Fibroblast of skin of right biceps (primary cell): ENCODE measurements around the gene RIMS3.

Experiments
- DNase-seq: peaks from one replicate; pipeline ENCODE4 v3.0.0-alpha.2; 2013

Gene RIMS3

DNA sequence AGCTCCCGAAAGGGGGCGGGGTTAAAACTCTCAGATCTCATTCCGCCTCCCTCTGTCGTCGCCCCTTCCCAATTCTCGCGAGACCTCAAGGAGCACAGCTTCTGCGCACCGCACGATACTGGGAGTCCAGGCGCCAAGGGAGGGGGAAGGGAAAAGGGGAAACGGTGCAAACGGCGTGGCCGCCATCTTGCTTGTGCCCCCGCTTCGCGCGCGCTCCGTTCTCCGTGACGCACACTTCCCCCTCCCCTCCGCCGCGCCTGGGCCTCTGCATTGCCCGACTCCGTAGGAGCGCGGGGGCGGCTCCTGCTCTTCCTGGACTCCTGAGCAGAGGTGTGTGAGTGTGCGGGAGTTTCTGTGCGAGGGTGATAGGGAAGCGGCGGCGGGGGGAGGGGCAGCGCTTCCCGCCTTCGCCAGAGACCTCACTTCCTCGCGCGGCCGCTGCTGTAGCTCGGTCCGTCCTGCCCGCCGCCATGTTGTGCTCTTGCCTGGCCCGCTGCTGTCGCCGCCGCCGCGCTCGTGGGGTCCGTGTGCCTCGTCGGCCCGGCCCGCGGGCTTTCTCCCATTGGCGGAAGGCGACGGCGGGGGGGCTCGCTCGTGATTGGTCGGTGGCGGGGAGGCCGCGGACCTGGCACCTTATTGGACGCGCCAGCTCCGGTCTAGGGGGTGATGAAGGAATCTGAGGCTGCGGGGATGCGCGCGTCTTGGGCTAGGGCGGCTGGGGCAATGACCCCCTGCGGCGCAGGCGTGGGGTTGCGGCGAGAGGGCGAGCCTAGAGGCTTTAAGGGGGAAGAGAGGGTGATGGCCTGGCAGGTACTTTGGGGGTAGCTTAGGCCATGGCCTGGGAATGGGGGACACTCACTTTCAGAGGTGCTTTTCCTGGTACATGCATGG lies 26.3 kb upstream of the RIMS3 start, which contains the start of gene NFYC:
Gene NFYC, plus strand, starts transcription at position 167 of the 891 bp plus-strand sequence. CDS start 47,140 bp downstream, outside the sequence.
- peak; percentile 99 for DNase-seq

DNA sequence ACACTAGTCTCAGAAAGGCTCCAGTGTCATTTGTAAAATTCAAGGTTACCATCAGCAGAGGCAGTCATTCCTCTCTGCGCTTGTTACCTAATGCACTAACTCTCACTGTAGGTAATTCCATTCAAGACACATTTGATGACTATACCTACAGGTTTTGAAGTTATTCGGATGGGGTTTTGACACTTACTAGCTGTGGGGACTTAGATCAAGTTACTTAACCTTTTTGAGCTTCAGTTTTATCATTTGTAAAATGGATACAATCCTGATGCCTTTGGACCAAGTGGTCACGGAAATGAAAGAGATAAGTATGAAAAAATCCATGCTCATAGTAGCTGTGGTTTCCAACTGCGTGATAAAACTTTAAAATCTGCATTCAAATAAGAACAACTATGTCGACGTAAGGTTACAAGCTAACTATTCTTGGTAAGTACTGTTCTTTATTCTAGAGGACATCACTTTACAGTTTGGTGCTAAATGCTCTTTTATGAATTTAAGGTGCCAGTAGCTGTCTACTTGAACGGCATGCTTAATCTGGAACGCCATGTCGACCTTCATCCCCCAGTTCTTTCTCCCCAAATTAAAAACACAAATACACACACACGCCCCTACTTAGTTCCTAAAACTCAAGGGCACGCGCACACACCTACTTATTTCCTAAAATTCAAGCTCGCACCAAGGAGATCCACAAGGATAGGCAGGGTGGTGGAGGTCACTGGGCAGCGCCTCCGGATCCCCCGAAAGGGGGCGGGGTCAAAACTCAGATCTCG lies 25.5 kb upstream of the RIMS3 start:
- no peak for DNase-seq

DNA sequence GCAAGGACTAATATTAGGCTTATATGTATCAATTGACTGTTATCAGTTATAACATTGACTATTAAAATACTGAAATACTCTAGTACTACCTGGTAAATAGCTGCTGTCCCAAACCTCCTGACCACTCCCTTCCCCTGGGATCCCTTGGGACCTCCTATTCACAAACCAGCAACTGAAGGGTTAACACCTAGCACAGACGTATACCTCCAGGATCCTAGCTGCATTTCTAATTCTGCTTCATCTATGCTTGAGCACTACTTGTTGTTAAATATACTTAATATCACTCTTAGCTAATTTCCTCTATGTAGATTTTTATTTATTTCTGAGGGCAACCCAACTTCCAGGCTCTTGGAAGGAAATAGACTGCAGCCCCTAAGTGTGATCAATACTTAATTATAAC lies 24.3 kb upstream of the RIMS3 start:
- no peak for DNase-seq

DNA sequence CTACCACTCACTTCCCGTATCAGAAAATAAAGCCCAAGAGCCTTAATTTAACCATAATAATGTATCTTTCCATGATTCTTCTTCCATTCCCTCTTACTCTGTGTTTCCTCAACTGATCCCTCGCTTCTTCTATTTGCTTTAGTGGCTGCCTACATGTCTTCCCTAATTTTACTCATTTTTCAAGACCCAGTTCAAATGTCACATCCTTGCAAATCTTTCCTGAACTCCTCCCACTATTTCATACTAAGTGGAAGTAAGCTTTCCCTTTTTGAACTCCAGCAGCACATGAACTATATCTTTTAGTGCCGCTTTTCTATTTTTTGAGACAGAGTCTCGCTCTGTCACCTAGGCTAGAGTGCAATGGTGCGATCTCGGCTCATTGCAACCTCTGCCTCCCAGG lies 22.2 kb upstream of the RIMS3 start:
- no peak for DNase-seq

DNA sequence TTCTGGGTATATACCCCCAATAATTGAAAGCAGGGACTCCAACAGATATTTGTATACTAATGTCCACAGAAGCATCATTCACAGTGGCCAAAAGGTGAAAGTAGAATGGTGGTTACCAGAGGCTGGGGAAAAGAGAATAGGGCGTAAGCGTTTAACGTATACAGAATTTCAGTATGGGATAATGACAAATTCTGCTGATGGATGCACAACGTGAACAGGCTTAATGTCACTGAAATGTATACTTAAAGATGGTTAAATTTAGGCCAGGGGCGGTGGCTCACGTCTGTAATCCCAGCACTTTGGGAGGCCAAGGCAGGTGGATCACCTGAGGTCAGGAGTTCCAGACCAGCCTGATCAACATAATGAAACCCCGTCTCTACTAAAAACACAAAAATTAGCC lies 21.6 kb upstream of the RIMS3 start:
- no peak for DNase-seq

DNA sequence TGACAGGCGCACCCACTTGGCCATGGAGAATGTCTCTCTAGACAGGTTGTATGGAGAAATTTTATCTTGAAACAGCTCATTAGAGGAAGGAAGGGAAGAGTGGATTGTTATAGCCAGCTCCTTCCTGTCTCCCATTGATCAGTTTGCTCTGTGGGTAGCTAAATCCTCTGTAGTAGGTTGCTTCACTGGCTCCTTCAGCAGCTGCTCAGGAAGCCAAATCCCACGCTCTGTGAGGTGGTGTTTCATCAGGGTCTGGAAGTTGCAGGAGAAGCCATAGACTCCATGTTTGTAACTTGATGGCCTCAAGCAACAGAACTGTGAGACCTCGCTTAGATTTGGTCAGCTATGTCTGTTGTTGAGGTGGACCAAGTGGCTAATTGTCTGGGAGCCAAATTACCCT lies 19.2 kb upstream of the RIMS3 start:
- DNase-seq: no peak

DNA sequence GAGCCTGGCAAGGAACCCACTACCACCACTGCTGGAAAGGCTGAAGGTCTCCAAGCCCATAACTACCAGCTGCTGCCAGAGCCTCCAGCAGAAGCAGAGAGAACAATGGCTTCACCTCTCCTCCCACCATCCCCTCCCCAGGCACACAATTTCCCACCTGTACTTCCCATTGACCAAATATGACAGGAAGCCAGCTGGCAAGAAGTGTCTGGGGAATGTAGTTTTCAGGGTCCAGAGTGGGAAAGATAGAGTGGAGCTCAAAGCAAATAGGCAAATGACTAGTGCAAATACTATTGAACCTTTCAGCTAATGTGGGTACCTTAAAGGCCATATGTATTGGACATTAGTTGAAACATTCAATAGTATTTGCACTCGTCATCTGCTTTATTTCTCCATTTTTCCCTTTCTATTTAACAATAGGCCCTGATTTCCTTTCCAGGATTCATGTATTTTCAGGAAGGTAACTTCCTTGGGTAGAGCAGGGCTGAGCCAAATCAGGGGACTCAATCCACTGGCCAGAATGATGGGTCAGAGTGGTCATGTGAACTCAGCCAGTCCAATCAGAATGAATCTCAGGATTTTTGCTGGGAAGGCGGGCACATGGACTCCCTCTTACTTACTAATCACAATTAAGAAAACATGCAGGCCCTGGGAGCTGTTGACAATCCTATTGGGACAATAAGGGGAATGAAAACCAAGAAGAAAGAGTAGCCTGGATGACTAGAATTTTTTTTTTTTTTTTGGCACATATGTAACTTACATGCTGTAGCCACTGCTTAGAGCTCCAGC lies 13.9 kb upstream of the RIMS3 start:
- no peak for DNase-seq

DNA sequence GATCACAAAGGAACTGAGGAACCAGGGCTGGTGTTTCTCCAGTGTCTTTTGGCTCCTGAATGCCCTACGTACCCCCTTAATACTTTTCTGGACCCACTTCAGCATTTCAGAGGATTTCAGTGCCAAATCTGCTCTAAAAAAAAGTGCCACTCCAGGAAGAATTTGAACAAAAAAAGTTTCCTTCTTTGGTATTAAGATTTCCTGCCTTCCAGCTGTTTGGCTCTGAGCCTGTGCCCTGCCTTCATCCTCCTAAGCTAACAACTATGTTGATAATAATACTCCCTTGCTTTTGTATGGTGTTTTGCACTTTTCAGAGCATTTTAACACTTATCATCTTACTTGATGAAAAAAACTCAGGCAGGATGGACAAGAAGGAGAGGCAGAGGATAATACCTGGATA lies 11.0 kb upstream of the RIMS3 start:
- no peak for DNase-seq

DNA sequence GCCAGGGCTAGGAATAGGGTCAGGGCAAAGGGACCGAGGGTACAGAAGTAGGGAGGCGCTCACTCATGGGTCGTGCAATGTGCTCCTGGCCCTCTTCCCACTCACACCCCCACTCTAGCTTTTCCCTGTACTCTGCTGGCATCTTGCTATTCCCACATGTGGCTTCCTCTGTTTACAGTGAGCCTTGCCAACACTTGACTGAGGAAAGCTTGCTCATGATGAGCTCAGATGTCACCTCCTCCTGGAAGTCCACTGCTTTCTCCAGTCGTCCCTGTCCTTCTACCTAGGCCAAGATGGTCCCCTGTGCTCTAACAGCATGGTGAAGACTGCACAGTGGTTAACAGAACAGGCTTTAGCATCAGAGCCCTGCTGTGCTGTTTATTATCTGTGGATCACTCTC lies 8.0 kb upstream of the RIMS3 start:
- DNase-seq: no peak

DNA sequence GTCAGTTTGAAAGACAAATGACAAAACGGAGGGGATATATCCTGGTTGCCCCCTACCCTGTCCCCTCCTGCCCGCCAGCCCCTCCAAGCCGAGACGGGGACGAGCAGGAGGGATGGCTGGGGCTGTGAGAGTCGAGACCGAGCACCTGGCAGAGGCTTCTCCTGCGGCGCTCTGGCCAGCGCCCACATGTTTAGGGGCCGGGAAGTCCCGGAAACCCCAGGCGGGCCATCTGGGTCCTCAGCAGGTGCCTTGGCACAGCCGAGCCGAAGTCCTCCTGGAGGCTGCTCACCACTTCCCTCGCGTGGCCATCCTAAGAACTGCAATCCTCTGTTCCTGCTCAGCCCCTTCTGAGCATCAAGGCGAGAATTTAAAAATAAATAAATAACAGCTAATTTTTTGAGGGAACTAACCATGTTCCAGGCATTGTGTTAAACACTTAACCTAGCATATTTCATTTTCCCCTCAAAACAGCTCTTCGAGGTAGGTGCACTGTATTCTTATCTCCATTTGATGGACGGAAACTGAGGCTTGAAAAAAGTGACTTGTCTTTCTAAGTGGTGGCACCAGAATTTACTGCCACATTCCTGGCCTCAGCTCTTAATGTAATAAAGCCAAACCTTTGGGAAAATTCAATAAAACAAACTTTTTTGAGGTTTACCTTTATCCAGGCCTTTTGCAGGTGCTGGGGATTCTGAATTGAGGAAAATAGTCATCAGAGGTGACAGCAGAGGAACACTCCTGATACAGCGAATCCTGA lies 3.5 kb upstream of the RIMS3 start:
- peak; percentile 49 for DNase-seq

DNA sequence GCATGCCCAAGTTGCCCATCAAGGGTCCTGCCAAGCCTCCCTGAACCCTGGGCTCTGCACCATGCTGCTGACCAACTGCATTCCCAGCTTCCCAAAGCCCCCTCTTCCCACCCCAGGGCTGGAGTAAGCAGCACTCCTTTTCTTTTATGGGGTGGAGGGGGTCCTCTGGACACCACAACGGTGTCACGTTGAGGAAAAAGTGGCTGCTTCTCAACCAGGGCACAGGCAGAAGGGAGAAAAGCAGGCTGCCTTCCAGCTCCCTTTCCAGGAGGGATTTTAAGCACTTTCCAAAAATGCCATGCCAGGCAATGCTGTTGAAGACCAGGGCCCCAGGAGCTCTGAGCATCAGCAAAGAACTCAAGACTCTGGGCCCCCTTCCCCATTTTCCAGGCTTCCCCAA lies 691 bp downstream of the RIMS3 start:
- DNase-seq: no peak

DNA sequence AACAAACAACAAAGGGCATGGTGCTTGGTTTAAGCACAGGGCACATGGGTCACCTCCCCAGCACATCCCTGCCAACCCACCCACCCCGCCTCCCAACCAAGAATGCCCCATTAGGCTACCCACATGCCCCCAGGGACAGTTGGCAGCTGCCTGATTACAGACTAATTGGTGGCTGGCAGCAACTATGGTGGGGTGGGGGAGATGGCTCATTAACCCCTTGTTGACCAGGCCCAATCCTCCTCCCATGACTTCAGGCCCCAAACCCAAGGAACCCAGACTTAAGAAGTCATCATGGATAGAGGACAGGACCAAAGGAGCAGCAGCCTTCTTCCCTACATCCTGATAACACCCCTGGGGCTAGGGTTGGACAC lies 1.3 kb downstream of the RIMS3 start:
- DNase-seq: no peak

DNA sequence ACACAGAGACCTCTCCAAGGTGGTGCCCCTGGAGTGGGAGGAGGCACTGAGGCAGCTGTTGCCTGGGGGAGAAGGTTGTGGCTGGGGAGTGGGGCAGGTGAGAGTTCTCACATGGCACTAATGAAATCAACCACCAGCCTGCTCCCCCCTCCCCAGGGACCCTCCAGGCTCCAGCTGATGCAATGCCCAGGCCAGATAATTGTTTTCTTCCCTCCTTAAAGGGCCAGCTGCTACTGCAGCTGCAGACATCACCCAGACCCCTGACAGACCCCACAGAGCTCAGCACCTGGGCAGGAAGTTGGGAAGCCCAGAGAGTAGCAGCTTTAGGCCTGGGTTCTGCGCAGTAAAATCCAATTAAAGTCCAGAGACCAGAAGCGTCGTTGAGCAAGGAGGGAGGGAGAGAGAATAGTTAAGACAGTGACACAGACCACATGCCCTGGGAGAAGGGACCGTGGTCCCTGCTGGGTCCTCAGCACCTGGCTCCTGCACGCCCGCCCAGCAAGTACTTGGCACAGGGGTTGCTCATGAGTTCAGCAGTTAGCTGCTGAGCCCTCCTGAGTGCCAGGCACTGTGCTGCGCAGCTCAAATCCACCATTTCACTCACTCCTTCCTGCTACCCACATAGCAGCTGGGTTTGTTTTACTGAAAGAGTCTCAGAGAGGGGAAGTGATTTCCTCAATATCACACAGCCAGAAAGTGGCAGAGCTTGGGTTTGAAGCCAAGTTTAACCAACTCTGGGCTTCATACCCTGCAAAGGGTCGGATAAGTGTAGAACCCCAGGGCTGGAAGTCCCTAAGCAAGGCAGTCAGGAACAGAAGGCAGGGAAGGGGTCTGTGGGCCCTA lies 1.9 kb downstream of the RIMS3 start:
- DNase-seq: no peak

DNA sequence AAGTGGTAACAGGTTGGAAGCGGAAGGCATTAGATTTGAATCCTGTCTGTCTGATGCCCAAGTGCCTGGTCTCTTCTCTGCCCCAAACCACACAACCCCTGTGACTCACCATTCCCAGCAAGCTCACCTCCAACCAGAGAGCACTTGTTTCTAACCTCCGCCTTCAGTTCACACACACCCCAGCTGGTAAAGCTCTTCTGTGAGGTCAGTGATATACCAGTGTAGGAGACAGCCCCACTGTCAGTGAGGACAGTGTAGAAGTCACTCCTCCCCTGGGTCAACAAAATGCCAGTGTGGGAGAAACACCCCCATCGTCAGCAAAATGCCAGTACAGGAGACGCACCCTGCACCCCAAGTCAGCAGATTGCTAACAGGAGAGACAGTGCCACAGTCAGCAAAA lies 2.6 kb downstream of the RIMS3 start:
- peak; percentile 11 for DNase-seq

DNA sequence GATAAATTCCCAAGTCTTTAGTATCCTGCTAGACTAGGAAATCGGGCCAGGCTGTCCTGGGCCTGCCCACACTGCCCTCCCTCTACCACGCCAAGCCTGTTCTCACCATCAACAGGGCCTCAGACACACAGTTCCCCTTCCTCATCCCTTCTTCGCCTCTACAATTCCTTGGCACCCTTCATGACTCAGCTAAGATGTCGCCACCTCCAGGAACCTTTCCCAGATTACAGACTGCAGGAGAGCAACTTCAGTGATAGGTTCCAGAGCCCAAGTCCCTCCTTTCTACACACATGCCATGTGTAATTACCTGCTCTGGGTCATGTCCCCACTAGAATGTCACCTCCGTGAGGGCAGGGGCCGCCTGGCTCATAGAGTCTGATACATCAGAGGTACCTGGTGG lies 3.3 kb downstream of the RIMS3 start:
- DNase-seq: no peak

DNA sequence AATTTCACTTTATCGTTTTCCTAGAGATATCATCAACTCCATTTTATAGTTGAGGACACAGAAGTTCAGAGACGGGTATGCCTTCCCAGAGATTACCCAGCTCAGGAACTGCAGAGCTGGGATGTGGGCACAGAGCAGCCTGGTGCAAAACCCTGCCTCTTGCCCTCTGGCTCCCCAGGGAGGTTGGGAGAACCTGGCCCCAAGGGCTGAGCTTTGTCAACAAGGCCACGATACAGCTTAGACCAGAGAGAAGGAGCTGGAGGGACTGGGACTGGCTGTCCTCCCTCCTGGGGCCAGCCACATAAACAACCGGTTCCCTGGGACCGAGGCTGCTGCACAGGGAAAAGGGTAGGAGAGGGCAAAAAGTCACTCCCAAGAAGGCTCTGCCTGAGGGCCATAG lies 3.8 kb downstream of the RIMS3 start:
- no peak for DNase-seq

DNA sequence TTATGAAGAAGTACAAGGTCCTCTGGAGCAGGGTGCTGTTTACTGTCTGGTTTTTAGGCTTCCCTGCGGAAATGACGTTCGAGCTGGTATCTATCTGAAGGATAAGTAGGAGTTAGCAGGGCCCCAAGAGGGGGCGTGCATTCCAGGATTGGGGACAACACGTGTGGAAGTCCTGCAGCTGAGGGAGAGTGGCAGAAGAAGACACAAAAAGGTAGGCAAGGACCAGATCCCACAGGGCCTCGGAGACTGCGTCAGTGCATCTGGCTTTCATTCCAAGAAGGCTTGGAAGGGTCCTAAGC lies 5.9 kb downstream of the RIMS3 start:
- DNase-seq: no peak

DNA sequence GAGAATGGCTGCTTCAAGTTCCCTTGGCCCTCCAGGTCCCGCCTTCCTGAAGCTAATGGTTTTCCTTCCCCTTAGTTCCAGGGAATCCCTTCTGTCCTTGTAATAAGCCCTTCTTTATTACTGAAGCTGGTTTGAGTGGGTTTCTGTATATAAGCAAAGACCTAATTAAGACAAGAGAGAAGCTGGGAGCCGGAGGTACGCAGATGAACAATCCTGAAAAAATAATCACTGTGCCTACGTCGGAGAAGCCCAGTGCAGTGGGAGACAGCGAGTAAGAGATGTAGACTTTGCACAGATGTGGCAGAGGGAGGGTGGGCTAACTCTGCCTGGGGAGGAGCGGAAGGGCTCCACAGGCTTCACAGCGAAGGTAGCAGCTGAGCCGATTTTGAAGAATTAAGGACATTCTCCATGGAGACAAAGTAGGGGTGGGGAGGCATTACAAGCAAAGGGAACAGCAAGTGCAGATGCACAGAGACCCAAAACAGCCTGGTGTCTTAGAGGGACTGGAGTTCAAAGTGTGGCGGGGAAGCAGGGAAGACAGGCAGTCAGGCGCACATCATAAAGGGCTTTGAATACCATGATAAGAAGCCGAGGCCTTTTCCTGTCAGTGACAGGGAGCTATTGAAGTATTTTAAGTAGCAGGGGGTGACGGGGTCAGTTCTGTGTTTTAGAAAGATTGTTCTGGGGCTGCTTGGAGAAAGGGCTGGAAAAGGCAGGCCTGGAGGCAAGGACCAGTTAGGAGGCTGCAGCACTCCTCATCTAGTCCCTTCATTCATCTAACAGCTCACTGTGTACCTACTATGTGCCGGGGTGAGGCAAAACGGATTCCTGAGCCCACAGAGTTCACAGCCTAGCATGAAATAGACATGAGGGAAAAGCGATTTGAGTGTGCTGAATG lies 6.5 kb downstream of the RIMS3 start:
- DNase-seq: no peak

DNA sequence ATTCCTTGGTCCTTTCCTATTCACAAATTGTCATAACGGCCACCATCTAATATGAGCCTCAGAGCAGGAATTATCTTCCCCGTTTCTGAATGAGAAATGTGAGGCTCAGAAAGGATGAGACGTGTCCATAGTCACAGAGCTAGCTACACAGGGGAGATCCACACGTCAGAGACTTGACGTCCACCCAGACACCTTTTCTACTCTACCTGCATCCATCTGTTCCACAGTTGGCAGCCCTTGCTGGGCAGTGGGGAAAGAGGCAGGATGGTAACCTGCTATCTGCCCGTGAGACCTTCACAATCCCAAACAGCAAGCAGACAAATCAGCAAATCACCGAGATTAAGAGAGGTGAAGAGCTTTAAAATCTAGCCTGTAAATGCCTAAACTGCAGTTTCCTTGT lies 8.4 kb downstream of the RIMS3 start:
- DNase-seq: no peak

DNA sequence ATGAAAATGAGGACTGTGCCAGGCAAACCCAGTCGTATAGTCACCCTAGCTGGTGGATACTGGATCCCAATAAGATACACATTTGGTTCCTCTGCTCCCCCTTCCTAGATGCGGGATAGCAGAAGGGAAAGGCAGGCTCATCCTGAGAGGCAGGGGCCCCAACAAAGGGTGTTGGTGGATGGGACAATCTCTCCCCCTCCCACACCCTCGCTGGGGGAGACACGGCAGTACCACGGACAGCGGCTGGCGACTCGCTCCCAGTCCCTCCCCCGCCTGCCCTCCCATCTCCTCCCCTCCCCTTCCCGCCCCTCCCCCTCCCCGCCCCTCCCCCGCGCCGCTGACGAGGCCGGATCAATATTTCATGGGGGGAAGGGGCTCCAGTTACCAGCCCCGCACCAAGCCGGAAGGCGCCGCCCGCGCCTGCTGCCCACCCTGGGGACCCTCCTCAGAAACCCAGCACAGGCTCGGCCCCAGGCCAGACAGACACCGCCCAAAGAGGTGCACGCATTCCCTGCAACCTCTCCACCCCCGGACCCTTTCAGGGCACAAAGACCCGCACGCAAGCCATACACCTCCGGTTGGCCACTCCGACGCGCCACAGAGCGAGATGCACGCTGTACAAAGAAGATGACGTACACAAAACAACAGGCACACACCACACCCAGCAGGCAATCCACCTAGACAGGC lies 11.5 kb downstream of the RIMS3 start:
- peak; percentile 12 for DNase-seq
